ENCODE measurements around the gene SNRPA.
"Not testable (repeated sequence)": the region's sequence is repeated elsewhere in the genome, so short reads cannot be mapped to it uniquely, and the experiment has no call there.

Gene SNRPA

DNA sequence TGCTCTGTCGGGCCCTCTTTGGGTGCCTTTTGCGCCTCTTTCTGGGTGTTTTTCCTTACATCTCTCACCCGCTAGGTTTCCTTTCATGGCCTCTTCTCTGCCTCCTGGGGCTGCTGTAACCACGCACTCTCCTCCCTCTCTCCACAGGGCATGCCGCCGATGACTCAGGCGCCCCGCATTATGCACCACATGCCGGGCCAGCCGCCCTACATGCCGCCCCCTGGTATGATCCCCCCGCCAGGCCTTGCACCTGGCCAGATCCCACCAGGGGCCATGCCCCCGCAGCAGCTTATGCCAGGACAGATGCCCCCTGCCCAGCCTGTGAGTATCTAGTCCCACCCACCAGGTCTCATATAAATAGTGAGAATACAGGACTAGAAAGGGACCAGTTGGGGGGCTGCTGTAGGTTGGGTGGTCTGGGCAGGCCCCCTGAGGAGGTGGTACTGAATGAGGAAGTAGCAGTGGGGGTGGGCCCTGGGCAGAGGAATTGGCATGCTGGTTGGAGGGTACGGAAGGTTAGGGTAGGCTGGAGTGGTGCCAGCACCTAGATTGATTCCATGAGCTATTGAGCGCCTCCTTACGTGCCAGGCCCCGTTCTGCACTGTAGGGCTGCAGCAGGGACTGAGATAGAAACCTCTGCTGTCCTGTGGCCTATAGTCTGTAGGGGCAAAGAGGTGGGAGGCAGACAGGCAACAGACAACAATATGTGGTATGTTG lies 11.9 kb downstream of the SNRPA start:
- no peak for DNase-seq (ENCODE audit: low read depth, low spot score)
- no peak overlapping the region for H3K27ac ChIP-seq (ENCODE audit: low read length)
- H3K9me3 ChIP-seq (ENCODE audit: control insufficient read depth, insufficient read depth, low read length), result no peaks in the 10 kb centered on the region
- H3K4me3 ChIP-seq (ENCODE audit: low read length), result no peak overlapping the region
- no peaks in the 10 kb centered on the region for H3K27me3 ChIP-seq (ENCODE audit: control insufficient read depth, insufficient read depth, low read length)
- peaks cover 1% of the 10 kb centered on the region; the same call in 1 of the 2 replicates for H3K4me1 ChIP-seq (ENCODE audit: control insufficient read depth, insufficient read depth, low read length)
- peaks cover 65% of the 10 kb centered on the region for H3K36me3 ChIP-seq (ENCODE audit: control insufficient read depth, insufficient read depth, low read length)
- WGBS (ENCODE audit: insufficient coverage, insufficient read length), result no CpG with 5 or more reads among the region's 17 CpGs

DNA sequence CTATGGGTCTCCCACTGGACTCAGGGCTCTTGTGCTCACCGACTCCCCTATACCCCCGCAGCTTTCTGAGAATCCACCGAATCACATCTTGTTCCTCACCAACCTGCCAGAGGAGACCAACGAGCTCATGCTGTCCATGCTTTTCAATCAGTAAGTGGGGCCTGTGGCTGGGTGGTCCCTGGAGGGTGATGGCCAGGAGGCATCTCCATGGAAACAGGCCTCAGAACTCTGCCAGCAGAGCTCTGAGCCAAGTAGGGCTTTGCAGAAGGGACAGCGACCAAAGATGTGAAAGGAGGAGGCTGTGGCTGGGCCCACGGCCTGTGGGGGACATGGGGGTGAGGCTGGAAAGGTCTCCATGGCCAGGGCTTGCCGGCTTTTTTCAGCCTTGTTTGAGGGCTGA lies 12.5 kb downstream of the SNRPA start:
- WGBS (ENCODE audit: insufficient coverage, insufficient read length), result no CpG with 5 or more reads among the region's 7 CpGs
- Histone ChIP-seq H3K27me3 (ENCODE audit: control insufficient read depth, insufficient read depth, low read length) (no peaks in the 10 kb centered on the region), H3K27ac (ENCODE audit: low read length) (no peak overlapping the region), H3K4me3 (ENCODE audit: low read length) (no peak overlapping the region), H3K9me3 (ENCODE audit: control insufficient read depth, insufficient read depth, low read length) (no peaks in the 10 kb centered on the region), H3K36me3 (ENCODE audit: control insufficient read depth, insufficient read depth, low read length) (peaks cover 61% of the 10 kb centered on the region), H3K4me1 (ENCODE audit: control insufficient read depth, insufficient read depth, low read length) (peaks cover 1% of the 10 kb centered on the region; the same call in 1 of the 2 replicates)
- DNase-seq (ENCODE audit: low read depth, low spot score), result no peak

DNA sequence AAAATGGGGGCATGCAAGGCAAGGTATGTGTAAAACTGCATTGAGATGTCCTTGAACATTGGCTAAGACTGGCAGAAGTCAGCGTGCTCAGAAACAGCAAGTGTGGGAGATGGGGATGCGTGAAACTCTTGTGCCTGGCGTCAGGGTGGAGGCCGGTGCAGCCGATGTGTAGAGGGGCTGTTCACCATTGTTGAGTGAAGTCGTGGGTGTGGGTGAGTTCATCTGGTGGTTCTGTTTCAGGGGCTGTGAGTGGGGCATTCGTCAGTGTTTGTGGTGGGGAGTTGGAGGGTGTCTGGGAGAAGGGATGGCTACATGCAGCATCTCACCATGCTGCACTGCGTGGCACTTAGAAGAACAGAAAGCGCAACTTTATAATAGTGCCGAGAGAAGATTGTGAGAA lies 13.0 kb downstream of the SNRPA start:
- Histone ChIP-seq H3K4me3 (ENCODE audit: low read length) (no peak overlapping the region), H3K27me3 (ENCODE audit: control insufficient read depth, insufficient read depth, low read length) (no peaks in the 10 kb centered on the region), H3K36me3 (ENCODE audit: control insufficient read depth, insufficient read depth, low read length) (peaks cover 61% of the 10 kb centered on the region), H3K4me1 (ENCODE audit: control insufficient read depth, insufficient read depth, low read length) (peaks cover 1% of the 10 kb centered on the region; the same call in 1 of the 2 replicates), H3K27ac (ENCODE audit: low read length) (no peak overlapping the region), H3K9me3 (ENCODE audit: control insufficient read depth, insufficient read depth, low read length) (no peaks in the 10 kb centered on the region)
- no CpG with 5 or more reads among the region's 10 CpGs for WGBS (ENCODE audit: insufficient coverage, insufficient read length)
- DNase-seq (ENCODE audit: low read depth, low spot score), result no peak

DNA sequence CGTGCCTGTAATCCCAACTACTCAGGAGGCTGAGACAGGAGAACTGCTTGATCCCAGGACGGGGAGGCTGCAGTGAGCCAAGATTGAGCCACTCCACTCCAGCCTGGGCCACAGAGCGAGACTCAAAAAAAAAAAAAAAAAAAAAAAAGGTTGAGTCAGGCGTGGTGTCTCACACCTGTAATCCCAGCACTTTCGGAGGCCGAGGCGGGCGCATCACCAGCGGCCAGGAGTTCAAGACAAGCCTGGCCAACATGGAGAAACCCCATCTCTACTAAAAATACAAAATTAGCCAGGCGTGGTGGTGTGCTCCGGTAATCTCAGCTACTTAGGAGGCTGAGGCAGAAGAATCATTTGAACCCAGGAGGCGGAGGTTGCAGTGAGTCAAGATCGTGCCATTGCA lies 15.4 kb downstream of the SNRPA start:
- H3K4me1 ChIP-seq (ENCODE audit: control insufficient read depth, insufficient read depth, low read length); H3K4me3 ChIP-seq (ENCODE audit: low read length); H3K27ac ChIP-seq (ENCODE audit: low read length); DNase-seq (ENCODE audit: low read depth, low spot score); H3K9me3 ChIP-seq (ENCODE audit: control insufficient read depth, insufficient read depth, low read length); H3K27me3 ChIP-seq (ENCODE audit: control insufficient read depth, insufficient read depth, low read length): not testable (repeated sequence)
- WGBS (ENCODE audit: insufficient coverage, insufficient read length), result no CpG with 5 or more reads among the region's 13 CpGs
- peaks cover 40% of the 10 kb centered on the region for H3K36me3 ChIP-seq (ENCODE audit: control insufficient read depth, insufficient read depth, low read length)

DNA sequence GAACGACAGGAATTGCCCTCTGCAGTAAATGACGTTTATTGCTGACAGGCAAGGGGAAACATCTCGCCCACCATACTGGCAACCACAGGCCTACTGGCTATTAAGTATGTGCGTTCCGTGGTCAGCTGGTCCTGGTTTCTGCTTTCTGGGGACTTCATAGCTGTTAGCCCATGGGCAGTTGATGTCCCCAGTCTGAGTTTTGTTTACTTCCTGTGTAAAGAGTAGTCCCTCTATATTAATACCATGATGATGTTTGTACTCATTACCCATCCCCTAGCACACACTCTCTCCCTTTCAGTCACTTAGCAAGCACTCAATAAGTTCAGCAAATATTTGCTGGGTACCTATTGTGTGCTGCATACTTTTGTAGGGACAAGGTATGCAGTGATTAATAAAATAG lies 17.9 kb downstream of the SNRPA start:
- Histone ChIP-seq H3K27me3 (ENCODE audit: control insufficient read depth, insufficient read depth, low read length) (no peaks in the 10 kb centered on the region), H3K9me3 (ENCODE audit: control insufficient read depth, insufficient read depth, low read length) (no peaks in the 10 kb centered on the region), H3K36me3 (ENCODE audit: control insufficient read depth, insufficient read depth, low read length) (peaks cover 18% of the 10 kb centered on the region), H3K27ac (ENCODE audit: low read length) (no peak overlapping the region), H3K4me3 (ENCODE audit: low read length) (no peak overlapping the region), H3K4me1 (ENCODE audit: control insufficient read depth, insufficient read depth, low read length) (peaks cover under 1% of the 10 kb centered on the region; the same call in 1 of the 2 replicates)
- DNase-seq (ENCODE audit: low read depth, low spot score), result no peak
- WGBS (ENCODE audit: insufficient coverage, insufficient read length), result no CpG with 5 or more reads among the region's 5 CpGs

DNA sequence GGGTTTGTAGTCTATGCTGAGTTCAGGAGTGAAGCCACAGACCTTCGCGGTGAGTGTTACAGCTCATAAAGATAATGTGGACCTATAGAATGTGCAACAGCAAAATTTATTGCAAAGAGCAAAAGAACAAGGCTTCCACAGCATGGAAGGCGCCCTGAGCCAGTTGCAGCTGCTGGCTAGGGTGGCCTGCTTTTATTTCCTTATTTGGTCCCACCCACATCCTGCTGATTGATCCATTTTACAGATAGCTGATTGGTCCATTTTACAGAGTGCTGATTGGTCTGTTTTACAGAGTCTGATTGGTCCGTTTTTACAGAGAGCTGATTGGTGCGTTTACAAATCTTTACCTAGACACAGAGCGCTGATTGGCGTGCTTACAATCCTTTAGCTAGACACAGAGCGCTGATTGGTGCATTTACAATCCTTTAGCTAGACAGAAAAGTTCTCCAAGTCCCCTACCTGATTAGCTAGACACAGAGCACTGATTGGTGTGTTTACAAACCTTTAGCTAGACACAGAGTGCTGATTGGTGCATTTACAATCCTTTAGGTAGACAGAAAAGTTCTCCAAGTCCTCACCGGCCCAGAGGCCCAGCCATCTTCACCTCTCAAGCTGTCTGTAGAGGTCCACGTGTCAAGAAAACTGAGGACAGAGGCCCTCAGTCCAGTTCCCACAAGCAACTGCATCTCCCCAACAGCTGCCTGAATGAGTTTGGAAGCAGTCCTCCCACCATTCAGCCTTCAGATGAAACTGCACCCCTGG lies 20.3 kb downstream of the SNRPA start:
- not testable (repeated sequence) for H3K27ac ChIP-seq (ENCODE audit: low read length); H3K9me3 ChIP-seq (ENCODE audit: control insufficient read depth, insufficient read depth, low read length)

DNA sequence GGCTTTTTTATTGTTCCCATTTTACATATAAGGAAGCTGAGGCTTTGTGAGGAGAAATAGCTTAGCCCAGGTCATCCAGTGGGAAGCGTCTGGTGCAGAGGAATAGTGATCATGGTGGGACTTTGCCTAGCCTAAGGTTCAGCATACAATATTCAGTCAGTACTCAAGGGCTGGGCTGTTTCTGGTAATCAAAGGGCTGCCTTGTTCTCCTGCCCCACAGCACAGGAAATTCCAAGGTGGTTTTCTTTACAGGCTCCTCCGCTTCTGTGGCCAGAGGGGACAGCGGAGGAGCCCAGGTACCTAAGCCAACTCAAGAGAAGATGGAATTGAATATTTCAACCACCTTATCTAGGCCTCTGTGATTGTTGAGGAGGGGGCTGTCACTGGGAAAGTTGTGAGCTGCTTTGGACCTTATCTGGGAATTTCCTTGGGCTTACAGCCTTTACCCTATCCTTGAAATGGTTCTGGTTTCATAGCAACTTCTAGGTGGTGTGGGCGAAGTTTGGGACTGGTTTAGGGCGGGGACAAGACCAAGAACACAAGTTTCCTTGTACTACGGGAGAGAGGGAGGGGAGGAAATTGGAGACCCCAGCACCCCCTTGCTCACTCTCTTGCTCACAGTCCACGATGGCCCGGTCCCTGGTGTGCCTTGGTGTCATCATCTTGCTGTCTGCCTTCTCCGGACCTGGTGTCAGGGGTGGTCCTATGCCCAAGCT lies 24.1 kb downstream of the SNRPA start, which contains the start of gene MIA:
Gene MIA, plus strand, starts transcription at position 606 of the 716 bp plus-strand sequence. Its CDS starts 22 bp downstream, at position 628.
- H3K4me1 ChIP-seq (ENCODE audit: control insufficient read depth, insufficient read depth, low read length), result peaks cover 4% of the 10 kb centered on the region; the same call in 1 of the 2 replicates
- no peaks in the 10 kb centered on the region for H3K9me3 ChIP-seq (ENCODE audit: control insufficient read depth, insufficient read depth, low read length)
- WGBS (ENCODE audit: insufficient coverage, insufficient read length), result no CpG with 5 or more reads among the region's 9 CpGs
- no peak within 1 kb of the TSS for H3K27ac ChIP-seq (ENCODE audit: low read length)
- H3K36me3 ChIP-seq (ENCODE audit: control insufficient read depth, insufficient read depth, low read length), result no peaks in the 10 kb centered on the region
- H3K4me3 ChIP-seq (ENCODE audit: low read length), result no peak within 1 kb of the TSS
- no peaks in the 10 kb centered on the region for H3K27me3 ChIP-seq (ENCODE audit: control insufficient read depth, insufficient read depth, low read length)
- no peak for DNase-seq (ENCODE audit: low read depth, low spot score)

More for the DNA sequence above, 20.3 kb downstream of the SNRPA start:
- H3K36me3 ChIP-seq (ENCODE audit: control insufficient read depth, insufficient read depth, low read length); H3K4me1 ChIP-seq (ENCODE audit: control insufficient read depth, insufficient read depth, low read length); H3K4me3 ChIP-seq (ENCODE audit: low read length); H3K27me3 ChIP-seq (ENCODE audit: control insufficient read depth, insufficient read depth, low read length); DNase-seq (ENCODE audit: low read depth, low spot score): not testable (repeated sequence)
- WGBS (ENCODE audit: insufficient coverage, insufficient read length), result no CpG with 5 or more reads among the region's 10 CpGs

DNA sequence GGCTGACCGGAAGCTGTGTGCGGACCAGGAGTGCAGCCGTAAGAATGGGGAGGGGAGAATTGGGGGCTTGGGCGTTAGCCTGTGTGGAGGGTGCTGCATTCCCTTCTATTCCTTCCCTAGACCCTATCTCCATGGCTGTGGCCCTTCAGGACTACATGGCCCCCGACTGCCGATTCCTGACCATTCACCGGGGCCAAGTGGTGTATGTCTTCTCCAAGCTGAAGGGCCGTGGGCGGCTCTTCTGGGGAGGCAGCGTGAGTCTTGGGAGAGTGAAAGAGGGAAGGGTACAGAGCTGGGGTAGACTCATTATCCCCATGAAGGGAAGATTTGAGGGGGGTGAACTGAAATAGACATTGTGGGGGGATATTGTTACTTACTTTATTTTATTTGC lies 24.6 kb downstream of the SNRPA start:
- no peaks in the 10 kb centered on the region for H3K9me3 ChIP-seq (ENCODE audit: control insufficient read depth, insufficient read depth, low read length)
- H3K36me3 ChIP-seq (ENCODE audit: control insufficient read depth, insufficient read depth, low read length), result no peaks in the 10 kb centered on the region
- no CpG with 5 or more reads among the region's 10 CpGs for WGBS (ENCODE audit: insufficient coverage, insufficient read length)
- peaks cover 4% of the 10 kb centered on the region; the same call in 1 of the 2 replicates for H3K4me1 ChIP-seq (ENCODE audit: control insufficient read depth, insufficient read depth, low read length)
- H3K4me3 ChIP-seq (ENCODE audit: low read length), result no peak overlapping the region
- no peaks in the 10 kb centered on the region for H3K27me3 ChIP-seq (ENCODE audit: control insufficient read depth, insufficient read depth, low read length)
- DNase-seq (ENCODE audit: low read depth, low spot score), result no peak
- H3K27ac ChIP-seq (ENCODE audit: low read length), result no peak overlapping the region

DNA sequence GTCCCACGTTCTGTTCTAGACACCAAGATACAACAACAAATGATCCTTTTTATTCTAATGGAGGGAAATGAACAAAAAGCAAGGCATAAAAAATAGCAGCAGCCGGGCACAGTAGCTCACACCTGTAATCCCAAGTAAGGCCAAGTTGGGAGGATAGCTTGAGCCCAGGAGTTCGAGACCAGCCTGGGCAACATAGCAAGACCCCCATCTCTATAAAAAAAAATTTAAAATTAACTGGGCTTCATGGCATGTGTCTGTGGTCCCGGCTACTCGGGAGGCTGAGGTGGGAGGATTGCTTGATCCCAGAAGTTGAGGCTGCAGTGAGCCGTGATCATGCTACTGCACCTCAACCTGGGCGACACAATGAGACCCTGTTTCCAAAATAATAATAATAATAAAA lies 25.4 kb downstream of the SNRPA start:
- Histone ChIP-seq H3K9me3 (ENCODE audit: control insufficient read depth, insufficient read depth, low read length) (no peaks in the 10 kb centered on the region), H3K4me1 (ENCODE audit: control insufficient read depth, insufficient read depth, low read length) (peaks cover 4% of the 10 kb centered on the region; the same call in 1 of the 2 replicates), H3K36me3 (ENCODE audit: control insufficient read depth, insufficient read depth, low read length) (no peaks in the 10 kb centered on the region), H3K4me3 (ENCODE audit: low read length) (no peak overlapping the region), H3K27ac (ENCODE audit: low read length) (no peak overlapping the region), H3K27me3 (ENCODE audit: control insufficient read depth, insufficient read depth, low read length) (no peaks in the 10 kb centered on the region)
- DNase-seq (ENCODE audit: low read depth, low spot score), result no peak
- no CpG with 5 or more reads among the region's 7 CpGs for WGBS (ENCODE audit: insufficient coverage, insufficient read length)

DNA sequence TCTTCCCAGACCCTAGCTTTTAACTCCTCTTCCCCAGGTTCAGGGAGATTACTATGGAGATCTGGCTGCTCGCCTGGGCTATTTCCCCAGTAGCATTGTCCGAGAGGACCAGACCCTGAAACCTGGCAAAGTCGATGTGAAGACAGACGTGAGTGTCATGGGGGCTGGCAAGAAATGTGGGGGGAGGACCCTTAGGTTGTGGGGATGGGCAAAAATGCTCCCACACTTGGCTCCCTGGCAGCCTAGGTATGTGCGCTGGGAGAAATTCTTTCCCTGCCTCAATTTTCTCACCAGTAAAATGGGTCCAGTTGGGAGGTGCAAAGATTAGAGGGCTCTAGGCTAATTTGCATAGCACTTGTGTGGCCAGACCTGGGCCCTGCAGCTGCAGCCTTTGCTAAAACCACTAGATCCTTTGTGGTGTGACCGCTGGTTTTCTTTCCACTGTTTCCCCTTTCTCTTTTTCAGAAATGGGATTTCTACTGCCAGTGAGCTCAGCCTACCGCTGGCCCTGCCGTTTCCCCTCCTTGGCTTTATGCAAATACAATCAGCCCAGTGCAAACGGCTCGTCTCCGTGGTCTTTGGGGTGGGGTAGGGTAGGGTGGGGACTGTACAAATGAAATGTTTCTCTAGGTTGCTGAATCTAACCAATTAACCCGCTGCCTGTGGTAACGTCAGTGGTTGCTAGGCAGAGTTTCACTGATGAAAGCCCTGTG lies 26.1 kb downstream of the SNRPA start:
- Histone ChIP-seq H3K36me3 (ENCODE audit: control insufficient read depth, insufficient read depth, low read length) (no peaks in the 10 kb centered on the region), H3K4me1 (ENCODE audit: control insufficient read depth, insufficient read depth, low read length) (peaks cover 4% of the 10 kb centered on the region; the same call in 1 of the 2 replicates), H3K27ac (ENCODE audit: low read length) (no peak overlapping the region), H3K27me3 (ENCODE audit: control insufficient read depth, insufficient read depth, low read length) (no peaks in the 10 kb centered on the region), H3K9me3 (ENCODE audit: control insufficient read depth, insufficient read depth, low read length) (no peaks in the 10 kb centered on the region), H3K4me3 (ENCODE audit: low read length) (peak overlapping the region; percentile 29; the same call in 1 of the 2 replicates)
- peak; percentile 88 for DNase-seq (ENCODE audit: low read depth, low spot score)
- no CpG with 5 or more reads among the region's 13 CpGs for WGBS (ENCODE audit: insufficient coverage, insufficient read length)
